ENCODE measurements around the gene ARHGAP26.
"Not testable (repeated sequence)": the region's sequence is repeated elsewhere in the genome, so short reads cannot be mapped to it uniquely, and the experiment has no call there.

The ARHGAP26 gene

GRCh38 chr5:142962174-142962533, 192.0 kb downstream of the ARHGAP26 start:
- DNase-seq (ENCODE audit: low spot score), result no peak

GRCh38 chr5:142965258-142966120, 195.3 kb downstream of the ARHGAP26 start:
- not testable (repeated sequence) for DNase-seq (ENCODE audit: low spot score)

- DNase-seq (ENCODE audit: low spot score), result no peak
Observed at GRCh38 chr5:142966121-142966420, 195.9 kb downstream of the ARHGAP26 start.

GRCh38 chr5:142969186-142969585, 199.0 kb downstream of the ARHGAP26 start:
- no peak for DNase-seq (ENCODE audit: low spot score)

- no peak for DNase-seq (ENCODE audit: low spot score)
Observed at GRCh38 chr5:142969624-142970439, 199.7 kb downstream of the ARHGAP26 start.

- DNase-seq (ENCODE audit: low spot score), result no peak
Observed at GRCh38 chr5:142970440-142971030, 200.4 kb downstream of the ARHGAP26 start.

- DNase-seq (ENCODE audit: low spot score), result no peak
Observed at GRCh38 chr5:142971303-142972013, 201.3 kb downstream of the ARHGAP26 start.

GRCh38 chr5:142972064-142972570, 201.9 kb downstream of the ARHGAP26 start:
- DNase-seq (ENCODE audit: low spot score), result no peak

- DNase-seq (ENCODE audit: low spot score), result no peak
Observed at GRCh38 chr5:142973932-142974331, 203.8 kb downstream of the ARHGAP26 start.

- no peak for DNase-seq (ENCODE audit: low spot score)
Observed at GRCh38 chr5:142974409-142974808, 204.2 kb downstream of the ARHGAP26 start.

GRCh38 chr5:142976861-142977260, 206.7 kb downstream of the ARHGAP26 start:
- DNase-seq (ENCODE audit: low spot score), result peak; percentile 56

GRCh38 chr5:142977363-142978051, 207.3 kb downstream of the ARHGAP26 start:
- DNase-seq (ENCODE audit: low spot score), result peak; percentile 86

GRCh38 chr5:142978252-142978651, 208.1 kb downstream of the ARHGAP26 start:
- no peak for DNase-seq (ENCODE audit: low spot score)

- DNase-seq (ENCODE audit: low spot score), result no peak
Observed at GRCh38 chr5:142978726-142979125, 208.5 kb downstream of the ARHGAP26 start.

GRCh38 chr5:142979636-142980035, 209.5 kb downstream of the ARHGAP26 start:
- peak; percentile 69 for DNase-seq (ENCODE audit: low spot score)

GRCh38 chr5:142981475-142981874, 211.3 kb downstream of the ARHGAP26 start:
- no peak for DNase-seq (ENCODE audit: low spot score)

- DNase-seq (ENCODE audit: low spot score), result no peak
Observed at GRCh38 chr5:142981886-142982820, 212.0 kb downstream of the ARHGAP26 start.

GRCh38 chr5:142982821-142983200, 212.6 kb downstream of the ARHGAP26 start:
- no peak for DNase-seq (ENCODE audit: low spot score)

GRCh38 chr5:142984011-142984410, 213.8 kb downstream of the ARHGAP26 start:
- no peak for DNase-seq (ENCODE audit: low spot score)

- DNase-seq (ENCODE audit: low spot score), result no peak
Observed at GRCh38 chr5:142984525-142984924, 214.3 kb downstream of the ARHGAP26 start.
